Measurements from ENCODE around the gene ARHGEF11.

DNA sequence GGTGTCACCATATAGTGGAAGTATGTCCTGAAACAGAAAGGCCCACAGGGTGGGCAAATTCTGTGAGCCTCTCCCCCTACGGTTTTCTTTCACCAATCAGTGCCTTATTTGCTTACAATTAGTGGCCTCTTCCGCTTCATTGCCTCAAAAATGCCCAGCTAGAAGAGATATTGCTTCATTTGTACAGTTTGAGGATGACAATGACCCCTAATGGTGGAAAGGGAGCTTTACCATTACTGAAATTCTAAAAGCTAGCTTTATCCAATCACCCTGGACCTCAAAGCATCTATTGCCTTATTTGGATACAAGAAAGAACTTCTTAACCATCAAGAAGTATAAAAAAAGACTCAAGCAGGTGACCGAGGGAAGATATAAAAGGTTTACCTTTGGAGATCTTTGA is 75.5 kb downstream of the ARHGEF11 start:
- TF ChIP-seq, protein P1, sequence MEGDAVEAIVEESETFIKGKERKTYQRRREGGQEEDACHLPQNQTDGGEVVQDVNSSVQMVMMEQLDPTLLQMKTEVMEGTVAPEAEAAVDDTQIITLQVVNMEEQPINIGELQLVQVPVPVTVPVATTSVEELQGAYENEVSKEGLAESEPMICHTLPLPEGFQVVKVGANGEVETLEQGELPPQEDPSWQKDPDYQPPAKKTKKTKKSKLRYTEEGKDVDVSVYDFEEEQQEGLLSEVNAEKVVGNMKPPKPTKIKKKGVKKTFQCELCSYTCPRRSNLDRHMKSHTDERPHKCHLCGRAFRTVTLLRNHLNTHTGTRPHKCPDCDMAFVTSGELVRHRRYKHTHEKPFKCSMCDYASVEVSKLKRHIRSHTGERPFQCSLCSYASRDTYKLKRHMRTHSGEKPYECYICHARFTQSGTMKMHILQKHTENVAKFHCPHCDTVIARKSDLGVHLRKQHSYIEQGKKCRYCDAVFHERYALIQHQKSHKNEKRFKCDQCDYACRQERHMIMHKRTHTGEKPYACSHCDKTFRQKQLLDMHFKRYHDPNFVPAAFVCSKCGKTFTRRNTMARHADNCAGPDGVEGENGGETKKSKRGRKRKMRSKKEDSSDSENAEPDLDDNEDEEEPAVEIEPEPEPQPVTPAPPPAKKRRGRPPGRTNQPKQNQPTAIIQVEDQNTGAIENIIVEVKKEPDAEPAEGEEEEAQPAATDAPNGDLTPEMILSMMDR (conservative IDR thresholded peaks at IDR 0.05; ENCODE audit: low read depth, low read length): peak; percentile 40
- TF ChIP-seq EZH2 (IDR thresholded peaks at IDR 0.05; ENCODE audit: borderline replicate concordance, low read depth, low read length, poor library complexity, severe bottlenecking): no peak
